GM10847 (cell line): ENCODE results near the gene BMP8B.

Experiments used
- POLR2A ChIP-seq: IDR thresholded peaks from 2 replicates; pipeline ENCODE4 v1.6.1; 2011; ENCODE audit not compliant: insufficient read length; ENCODE audit errors: extremely low read depth

BMP8B gene, protein sequence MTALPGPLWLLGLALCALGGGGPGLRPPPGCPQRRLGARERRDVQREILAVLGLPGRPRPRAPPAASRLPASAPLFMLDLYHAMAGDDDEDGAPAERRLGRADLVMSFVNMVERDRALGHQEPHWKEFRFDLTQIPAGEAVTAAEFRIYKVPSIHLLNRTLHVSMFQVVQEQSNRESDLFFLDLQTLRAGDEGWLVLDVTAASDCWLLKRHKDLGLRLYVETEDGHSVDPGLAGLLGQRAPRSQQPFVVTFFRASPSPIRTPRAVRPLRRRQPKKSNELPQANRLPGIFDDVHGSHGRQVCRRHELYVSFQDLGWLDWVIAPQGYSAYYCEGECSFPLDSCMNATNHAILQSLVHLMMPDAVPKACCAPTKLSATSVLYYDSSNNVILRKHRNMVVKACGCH

DNA sequence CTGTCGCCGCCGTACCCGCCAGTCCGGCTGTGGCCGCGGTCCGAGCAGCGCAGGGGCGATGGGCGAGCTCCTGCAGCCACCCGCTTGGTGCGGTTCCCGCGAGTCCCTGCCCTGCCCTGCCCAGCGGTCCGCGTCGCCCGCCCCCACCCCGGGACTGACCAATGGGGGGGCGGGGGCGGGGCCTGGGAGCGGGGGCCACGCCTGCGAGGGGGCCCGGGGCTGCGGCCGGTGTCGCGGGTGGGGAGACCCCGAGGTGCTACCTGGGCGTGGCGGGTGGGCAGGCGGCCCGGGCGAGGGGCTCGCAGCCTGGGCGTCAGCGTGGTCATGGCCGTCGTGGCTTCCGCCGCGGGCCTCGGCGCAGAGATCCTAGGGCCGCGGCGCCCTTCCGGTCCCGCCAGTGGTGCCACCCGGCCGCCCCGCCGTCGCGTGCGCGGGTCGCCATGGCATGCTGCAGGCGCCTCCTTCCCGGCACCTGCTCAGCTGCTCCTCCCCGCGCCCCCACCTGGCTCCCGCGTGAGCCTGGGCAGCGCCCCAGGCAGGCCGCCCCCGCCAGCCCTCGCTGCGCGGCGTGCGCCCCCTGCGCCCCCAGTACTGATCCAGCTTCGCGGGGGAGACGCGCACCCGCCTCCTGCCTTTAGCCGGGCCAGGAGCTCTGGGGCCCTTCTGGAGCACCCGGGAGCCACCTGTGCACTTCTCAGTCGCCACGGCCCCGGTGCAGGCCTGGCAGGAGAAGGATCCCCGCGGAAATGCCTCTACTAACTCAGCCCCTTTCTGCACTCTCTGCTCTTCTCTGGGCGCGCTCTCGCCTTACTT lies at the start of gene BMP8B:
Gene BMP8B (minus strand): TSS at position 108 of the 813 bp plus-strand sequence. CDS start 380 bp downstream, outside the sequence.
- peak; percentile 26 for TF ChIP-seq POLR2A

DNA sequence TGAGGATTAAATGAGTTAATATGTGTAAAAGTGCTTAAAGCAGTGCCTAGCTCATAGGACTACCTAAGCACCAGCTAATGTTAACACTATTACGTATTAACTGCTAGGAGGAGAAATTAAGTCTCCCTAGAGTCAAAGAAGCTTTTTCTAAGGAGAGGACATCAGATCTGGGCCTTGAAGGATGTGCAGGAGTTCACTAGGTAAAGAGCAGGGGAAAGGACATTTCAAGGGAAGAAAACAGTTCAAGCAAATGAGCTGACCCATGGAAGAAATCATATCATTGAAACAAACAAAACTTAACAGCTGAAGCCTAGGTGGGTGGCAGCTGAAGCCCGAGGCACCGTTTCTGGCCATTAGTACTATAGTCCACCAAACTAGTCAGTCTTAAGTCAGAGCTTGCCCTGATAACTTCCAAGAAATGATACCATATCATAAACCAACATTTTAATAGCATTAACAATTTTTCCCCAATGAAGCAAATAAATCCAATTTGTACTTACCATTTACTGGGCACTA lies 48.0 kb upstream of the BMP8B start:
- no peak for TF ChIP-seq POLR2A

DNA sequence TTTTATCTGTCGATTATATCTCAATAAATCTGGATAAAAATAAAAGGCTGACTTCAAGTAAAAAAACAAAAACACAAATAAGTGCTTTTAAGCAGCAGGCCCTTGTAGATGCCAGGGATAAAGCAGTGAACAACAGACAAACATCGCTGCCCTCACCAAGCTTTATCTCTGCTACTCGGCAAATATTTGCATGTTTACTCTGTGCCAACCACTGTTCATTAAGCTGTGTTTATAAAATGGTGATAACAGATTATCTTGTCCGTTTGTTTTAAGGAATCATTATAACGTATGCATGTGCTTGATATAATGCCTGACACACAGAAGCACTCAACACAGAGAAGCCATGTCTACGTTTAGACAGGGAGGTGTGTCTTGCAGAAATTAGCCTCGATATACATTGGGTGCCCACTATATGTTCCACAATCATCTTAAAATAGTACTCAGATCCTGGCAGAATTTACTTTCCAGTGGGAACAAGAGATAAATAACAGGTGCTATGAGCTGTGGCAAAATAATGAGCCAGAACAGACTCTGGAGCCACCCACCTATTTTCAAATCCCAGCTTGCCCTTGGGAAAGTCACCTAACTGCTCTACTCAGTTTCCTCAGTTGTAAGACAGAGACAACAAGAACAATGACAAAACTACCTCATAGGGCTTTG lies 47.4 kb upstream of the BMP8B start:
- no peak for TF ChIP-seq POLR2A

DNA sequence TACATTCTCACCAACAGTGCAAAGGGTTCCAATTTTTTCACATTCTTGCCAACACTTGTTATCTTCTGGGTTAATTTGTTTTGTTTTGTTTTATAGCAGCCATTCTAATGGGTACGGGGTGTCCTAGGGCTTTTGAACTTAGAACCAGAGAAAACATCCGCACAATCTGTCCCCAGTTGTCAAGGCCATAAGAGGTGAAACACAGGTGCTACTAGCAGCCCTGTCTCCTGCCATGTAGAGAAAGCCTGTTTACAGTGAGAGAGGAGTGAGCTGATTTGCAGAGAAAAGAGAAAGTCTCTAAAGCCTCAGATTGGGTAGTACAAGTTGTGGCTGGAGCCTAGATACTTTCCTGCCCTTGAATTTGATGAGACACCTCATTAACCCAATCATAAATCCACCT lies 46.4 kb upstream of the BMP8B start:
- no peak for TF ChIP-seq POLR2A

DNA sequence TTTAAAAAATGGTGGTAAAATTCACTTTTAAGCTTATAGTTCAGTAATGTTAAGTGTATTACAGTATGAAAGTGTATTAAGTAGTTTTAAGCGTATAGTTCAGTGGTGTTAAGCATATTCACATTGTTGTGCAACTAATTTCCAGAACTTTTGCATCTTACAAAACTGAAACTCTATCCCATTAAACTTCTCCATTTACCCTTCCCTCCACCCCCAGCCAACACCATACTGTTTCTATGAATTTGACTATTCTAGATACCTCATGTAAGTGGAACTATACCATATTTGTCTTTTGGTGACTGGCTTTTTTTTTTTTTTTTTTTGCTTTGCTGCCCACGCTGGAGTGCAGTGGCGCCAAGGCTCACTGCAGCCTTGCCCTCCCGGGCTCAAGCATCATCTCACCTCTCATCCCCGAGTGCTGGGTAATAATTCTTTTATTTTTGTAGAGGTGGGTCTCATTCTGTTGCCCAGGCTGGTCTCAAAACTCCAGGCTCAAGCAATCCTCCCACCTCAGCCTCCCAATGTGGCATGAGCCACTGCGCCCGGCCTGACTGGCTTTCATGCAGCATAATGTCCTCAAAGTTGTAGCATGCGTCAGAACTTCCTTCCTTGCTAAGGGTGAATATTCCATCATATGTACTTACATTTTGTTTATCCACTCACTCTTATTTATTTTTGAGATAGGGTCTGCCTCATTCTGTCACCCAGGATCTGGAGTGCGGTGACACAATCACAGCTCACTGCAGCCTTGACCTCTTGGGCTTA lies 45.1 kb upstream of the BMP8B start:
- TF ChIP-seq POLR2A = no peak

DNA sequence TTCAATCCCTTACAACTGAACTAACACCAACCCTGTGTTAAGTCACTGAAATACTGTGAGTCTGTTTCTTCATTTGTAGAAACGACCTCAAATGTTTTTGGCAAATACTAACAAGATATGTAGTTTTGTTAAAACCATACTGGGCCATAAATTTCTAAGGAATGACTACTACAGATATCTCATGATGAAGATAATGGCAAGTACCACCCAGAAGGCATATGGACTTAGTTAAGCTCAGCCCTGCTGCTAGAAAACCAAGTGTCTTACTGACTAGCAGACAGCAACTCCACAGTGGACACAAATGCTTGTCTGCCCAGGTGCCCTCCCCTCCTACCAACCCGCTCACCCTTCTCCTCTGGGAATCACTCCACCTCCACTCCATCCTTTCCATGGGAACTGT lies 44.5 kb upstream of the BMP8B start:
- no peak for TF ChIP-seq POLR2A

DNA sequence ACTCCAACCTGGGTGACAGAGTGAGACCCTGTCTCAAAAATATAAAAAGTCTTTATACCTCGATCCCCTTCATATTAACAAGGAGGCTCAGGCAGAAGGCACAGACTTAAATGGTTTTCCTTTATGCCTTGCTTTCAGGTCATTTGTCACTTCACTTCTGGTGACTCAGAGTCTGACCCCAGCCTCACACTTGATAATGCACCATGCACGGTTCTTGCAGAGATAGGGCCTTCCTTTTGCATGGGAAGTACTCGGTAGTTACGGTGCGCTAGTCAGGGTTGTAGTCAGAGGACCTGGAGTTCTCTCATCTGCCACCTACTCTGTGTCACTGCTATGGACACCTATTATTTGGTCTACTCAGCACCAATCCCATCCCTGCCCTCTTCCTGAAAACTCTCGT lies 43.6 kb upstream of the BMP8B start:
- no peak for TF ChIP-seq POLR2A

DNA sequence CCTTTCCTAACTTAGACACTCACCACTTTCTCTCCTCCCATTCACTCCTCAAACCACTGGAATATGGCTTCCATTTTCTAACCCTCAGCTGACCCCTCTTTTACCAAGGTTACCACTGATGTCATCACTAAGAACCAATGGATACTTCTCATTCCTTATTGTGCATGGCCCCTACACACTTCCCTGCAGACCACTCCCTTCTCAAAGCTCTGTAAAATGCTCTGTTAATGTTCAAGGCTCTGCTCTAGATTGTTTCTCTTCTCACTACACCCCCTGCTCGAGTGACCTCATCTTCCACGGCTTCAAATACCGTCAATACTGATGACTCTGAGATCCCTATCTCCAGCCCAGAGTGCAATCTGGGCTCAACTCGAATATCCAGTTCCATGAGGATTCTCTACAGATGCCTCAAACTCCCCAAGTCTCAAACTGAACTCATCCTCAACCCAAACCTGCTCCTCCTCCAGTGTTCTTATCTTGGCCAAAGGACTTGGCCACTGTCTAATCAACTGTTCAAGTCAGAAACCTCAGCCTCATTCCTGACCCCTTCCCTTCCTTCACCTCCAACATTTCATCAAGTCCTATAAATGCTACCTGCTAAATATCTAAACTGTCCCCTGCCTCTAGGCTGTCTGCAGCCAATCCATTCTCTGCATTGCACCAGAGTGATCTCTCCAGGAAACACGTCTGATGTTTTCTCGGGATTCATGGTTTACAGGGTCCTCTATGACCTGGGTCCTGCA lies 41.3 kb upstream of the BMP8B start:
- TF ChIP-seq POLR2A = no peak

DNA sequence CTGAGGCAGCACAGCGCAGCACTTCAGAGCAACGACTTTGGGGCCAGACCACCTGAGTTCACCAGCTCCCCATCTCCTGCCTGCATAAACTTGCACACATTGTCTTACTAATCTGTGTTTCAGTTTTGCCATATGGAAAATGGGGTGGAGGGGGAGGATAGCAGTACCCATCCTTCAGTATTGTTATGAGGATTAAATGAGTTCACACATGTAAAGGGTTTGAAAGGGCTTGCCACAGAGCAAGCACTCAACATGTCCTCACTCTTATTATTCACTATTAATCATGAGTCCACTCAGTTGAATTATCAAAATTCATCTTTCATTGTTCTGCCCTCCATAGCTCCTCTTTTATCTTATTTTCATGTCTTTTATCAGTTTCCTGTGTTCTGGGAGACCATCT lies 40.1 kb upstream of the BMP8B start:
- no peak for TF ChIP-seq POLR2A

DNA sequence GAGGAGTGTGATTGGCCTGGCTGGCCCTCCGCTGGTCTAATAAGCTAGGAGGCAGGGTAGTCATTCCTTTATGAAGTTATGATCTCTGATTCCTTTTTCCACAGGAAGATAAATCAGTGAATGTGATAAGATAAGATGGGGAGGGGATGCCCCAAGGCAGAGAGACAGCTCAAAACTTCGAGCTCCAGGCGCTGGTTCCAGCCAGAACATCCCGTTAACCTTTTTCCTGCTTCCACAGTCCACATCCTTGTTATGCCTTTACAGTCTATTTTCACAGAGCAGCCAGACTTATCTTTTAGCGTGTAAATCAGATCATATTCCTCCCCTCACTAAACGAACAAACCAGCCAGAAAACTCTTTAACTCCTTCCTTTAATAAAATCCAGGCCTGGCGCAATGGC lies 38.5 kb upstream of the BMP8B start:
- TF ChIP-seq POLR2A = no peak

DNA sequence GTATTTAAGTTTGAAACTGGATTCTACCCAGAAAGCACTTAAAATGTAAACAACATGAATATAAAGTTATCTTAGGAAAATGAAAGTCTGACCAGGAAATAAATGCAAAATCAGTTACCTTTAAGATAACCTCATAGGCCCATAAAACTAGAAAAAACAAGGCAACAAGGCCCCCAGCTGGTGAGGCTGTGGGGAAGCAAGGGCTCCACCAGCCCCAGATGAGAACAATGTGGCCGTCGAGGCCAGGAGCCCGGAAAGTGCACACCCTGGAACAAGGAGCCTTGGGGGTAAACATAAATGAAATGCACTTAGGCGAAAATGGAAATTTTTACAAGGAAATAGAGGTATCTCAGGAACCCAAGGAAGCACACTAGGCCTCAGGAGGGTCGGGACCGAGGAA lies 37.9 kb upstream of the BMP8B start:
- TF ChIP-seq POLR2A = no peak

DNA sequence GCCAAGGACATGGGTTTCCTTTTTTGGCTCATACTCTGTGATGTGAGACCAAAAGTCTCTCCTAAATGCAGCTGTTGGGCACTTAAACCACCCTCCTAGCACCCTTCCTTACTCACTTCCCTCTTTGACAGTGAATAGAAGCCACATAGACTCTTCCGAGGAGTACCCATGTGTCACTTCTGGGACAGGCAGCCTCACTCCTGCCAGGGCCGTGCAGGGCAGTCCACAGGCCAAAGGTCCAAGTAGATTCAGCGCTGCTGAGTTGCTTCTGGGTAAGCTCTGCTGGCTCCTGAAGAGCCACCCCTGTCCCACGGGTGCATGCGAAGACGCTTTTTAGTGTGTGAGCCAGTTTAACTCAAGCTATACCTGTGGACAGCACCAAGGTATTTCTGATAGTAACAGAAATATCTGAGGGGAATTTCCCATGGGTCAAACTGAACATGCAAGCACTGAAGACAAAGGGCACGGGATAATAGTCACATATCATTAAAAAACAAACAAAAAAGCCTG lies 36.8 kb upstream of the BMP8B start:
- TF ChIP-seq POLR2A = no peak

DNA sequence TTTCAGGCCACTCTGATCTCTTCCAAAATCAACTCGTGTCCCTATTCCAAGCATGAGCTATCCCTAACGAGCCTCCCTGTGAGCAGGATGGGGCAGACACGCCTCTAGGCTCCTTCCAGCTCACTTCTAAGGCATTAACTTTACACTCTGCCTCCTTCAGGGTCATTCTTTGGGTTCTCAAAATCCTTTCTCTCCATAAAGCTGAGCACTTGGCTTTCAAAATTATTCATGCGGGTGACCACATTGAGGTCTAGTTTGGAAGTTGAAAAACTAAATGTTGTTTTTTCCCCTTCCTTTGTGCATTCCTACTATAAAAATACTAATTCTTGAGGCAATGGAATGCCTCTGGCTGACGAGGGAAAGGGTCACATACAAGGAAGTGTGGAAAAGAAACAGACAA lies 33.5 kb upstream of the BMP8B start:
- no peak for TF ChIP-seq POLR2A
